ENCODE data around the gene DCBLD2. TPM values are rescaled to one million over a fixed set of nuclear protein-coding genes. Genes with fewer than 3 reads are reported as not detected.
A peak's percentile ranks its signal among the peaks of the same experiment; 100 is the strongest.

DCBLD2 gene, protein sequence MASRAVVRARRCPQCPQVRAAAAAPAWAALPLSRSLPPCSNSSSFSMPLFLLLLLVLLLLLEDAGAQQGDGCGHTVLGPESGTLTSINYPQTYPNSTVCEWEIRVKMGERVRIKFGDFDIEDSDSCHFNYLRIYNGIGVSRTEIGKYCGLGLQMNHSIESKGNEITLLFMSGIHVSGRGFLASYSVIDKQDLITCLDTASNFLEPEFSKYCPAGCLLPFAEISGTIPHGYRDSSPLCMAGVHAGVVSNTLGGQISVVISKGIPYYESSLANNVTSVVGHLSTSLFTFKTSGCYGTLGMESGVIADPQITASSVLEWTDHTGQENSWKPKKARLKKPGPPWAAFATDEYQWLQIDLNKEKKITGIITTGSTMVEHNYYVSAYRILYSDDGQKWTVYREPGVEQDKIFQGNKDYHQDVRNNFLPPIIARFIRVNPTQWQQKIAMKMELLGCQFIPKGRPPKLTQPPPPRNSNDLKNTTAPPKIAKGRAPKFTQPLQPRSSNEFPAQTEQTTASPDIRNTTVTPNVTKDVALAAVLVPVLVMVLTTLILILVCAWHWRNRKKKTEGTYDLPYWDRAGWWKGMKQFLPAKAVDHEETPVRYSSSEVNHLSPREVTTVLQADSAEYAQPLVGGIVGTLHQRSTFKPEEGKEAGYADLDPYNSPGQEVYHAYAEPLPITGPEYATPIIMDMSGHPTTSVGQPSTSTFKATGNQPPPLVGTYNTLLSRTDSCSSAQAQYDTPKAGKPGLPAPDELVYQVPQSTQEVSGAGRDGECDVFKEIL
- 1 to 10 TPM; 1.6 TPM for total RNA-seq

DNA sequence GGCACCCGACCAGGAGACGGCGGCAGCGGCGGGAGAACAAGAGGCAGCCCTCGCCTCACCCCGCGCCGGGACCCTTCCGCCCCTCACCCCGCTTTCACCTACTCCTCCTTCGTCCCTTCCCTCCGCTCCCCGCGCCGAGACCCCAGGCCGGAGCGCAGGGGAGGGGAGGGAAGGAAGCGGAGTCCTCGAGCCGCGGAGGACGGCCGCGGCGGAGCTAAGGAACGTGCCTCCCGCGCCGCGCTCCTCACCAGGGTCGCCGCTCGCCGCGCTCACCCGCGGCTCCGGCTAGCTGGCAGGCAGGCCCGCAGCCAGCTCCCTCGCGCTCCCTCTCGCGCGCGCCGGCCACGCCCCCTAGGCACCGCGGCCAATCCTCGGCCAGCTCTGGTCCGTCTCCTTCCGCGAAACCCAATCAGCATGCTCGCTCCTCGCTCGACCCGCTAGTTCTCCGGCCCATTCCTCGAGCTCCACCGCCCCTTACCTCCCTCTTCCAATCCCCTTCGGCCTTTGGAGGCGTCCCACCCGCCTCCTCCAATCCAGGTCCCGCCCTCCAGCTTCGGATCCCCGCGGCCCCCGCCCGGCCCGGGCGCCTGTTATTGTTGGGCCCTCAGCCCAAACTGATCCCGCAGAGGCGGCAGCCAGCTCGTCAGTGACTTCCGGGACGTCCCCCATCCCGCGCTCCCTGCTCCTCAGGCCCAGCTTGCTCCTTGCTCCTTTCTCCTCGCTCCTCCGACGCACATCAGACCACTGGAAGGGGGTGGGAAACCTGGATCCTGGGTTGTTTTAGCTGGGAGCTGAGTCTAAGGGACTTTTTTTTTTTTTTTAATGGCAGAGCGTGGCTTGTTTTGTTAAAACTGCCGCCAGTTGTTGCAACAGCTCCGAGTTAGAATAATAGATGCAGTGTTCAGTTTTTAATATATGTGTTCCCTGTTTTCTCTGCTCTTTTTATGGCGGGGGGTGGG is at the start of gene DCBLD2:
Gene DCBLD2, minus strand, starts transcription at position 304 of the 959 bp plus-strand sequence. CDS start 369 bp downstream, outside the sequence.
- Mint-ChIP-seq H3K4me3 (peak within 1 kb of the TSS; percentile 92), H3K36me3 (no peaks in the 10 kb centered on the region), H3K4me1 (ENCODE audit: low read depth in 2 of 2) (peaks cover 11 to 13% of the 10 kb centered on the region in 2 donors), H3K27ac (peak within 1 kb of the TSS; percentile 54 to 63), H3K9me3 (no peaks in the 10 kb centered on the region), H3K27me3 (peaks cover 22 to 23% of the 10 kb centered on the region in 2 donors)
- peak; percentile 99 to 100 for ATAC-seq
- peak; percentile 94 for DNase-seq (ENCODE audit: low spot score)

DNA sequence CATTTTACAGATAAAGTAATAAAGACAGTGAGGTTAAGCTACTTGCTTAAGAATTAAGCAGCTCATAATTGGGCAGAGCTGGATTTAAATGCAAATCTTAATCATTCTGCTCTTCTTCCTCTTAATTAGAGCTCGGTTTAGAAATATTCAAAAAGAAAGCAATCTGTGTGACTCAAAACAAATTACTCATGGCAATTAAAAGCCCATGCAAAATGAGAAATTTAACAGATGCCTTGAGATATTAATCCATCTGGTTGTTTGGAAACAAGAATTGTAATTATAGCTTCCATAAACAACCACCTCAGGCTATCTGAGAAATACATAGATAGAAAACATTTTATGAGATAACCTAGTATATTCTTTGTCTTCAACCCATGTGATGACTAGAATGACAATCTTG is 44.2 kb upstream of the DCBLD2 start:
- ATAC-seq (no peak), DNase-seq (ENCODE audit: low spot score) (no peak)
- no peak overlapping the region for H3K4me3 Mint-ChIP-seq
- H3K27me3 Mint-ChIP-seq = no peaks in the 10 kb centered on the region
- H3K27ac Mint-ChIP-seq = no peak overlapping the region
- H3K9me3 Mint-ChIP-seq = peaks cover 6% of the 10 kb centered on the region
- no peaks in the 10 kb centered on the region for H3K36me3 Mint-ChIP-seq
- no peaks in the 10 kb centered on the region for H3K4me1 Mint-ChIP-seq (ENCODE audit: low read depth in 2 of 2)

DNA sequence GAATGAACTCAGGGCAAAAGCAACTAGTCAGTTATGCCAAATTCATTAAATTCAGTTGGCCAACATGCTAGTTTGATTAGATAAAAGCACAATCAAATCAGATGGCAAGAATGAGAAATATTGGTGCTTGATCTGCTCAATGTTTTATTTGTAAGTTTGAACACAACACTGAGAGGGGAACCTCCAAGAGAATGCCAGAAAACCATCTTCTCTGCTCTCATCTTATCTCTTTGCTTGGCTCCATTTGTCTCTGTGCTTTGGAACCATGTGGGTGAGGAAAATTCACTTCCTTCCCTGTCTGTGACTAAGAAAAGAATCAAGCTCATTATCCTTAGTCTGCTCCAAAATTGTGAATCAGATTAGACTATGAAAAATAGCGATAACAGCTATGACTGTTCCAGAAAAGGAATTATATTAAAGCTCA is 43.6 kb upstream of the DCBLD2 start:
- H3K36me3 Mint-ChIP-seq = no peaks in the 10 kb centered on the region
- H3K9me3 Mint-ChIP-seq = peaks cover 3% of the 10 kb centered on the region
- no peaks in the 10 kb centered on the region for H3K27me3 Mint-ChIP-seq
- no peaks in the 10 kb centered on the region for H3K4me1 Mint-ChIP-seq (ENCODE audit: low read depth in 2 of 2)
- no peak overlapping the region for H3K27ac Mint-ChIP-seq
- ATAC-seq = no peak
- no peak overlapping the region for H3K4me3 Mint-ChIP-seq
- DNase-seq (ENCODE audit: low spot score) = no peak

DNA sequence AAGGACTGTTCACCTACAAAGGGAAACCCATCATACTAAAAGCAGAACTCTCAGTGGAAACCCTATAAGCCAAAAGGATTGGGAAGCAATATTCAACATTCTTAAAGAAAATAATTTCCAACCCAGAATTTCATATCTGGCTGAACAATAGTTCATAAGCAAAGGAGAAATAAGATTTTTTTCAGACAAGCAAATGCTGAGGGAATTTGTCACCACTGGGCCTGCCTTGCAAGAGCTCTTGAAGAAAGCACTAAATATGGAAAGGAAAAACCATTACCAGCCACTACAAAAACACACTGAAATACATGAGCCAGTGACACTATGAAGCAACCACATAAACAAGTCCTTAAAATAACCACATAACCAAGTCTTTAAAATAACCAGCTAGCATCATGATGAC is 28.9 kb upstream of the DCBLD2 start:
- H3K27ac Mint-ChIP-seq = no peak overlapping the region
- ATAC-seq = no peak
- peaks cover 23% of the 10 kb centered on the region for H3K9me3 Mint-ChIP-seq
- DNase-seq (ENCODE audit: low spot score) = no peak
- H3K4me1 Mint-ChIP-seq (ENCODE audit: low read depth in 2 of 2) = no peaks in the 10 kb centered on the region
- no peaks in the 10 kb centered on the region for H3K27me3 Mint-ChIP-seq
- peaks cover 8% of the 10 kb centered on the region for H3K36me3 Mint-ChIP-seq
- no peak overlapping the region for H3K4me3 Mint-ChIP-seq

DNA sequence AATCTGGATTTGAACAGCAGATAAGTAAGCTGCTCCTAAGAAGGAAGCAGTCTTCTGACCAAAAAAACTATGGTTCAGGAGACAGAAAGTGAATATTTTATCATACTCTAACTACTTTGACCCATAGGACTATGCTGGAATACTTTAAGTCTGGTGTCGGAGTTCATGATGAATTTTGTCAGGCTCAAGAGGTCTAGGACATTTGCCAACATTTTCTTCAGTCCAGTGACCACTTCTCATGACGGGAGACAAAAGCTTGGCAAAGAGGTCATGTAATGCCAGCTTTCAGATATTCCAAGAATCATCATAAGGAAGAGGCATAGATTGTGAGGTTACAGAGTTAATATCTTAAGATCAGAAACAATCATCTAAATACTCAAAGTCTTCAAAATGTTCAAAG is 20.5 kb upstream of the DCBLD2 start:
- DNase-seq (ENCODE audit: low spot score) (no peak), ATAC-seq (no peak)
- Mint-ChIP-seq H3K4me3 (no peak overlapping the region), H3K27ac (no peak overlapping the region), H3K27me3 (peaks cover 4 to 7% of the 10 kb centered on the region in 2 donors), H3K4me1 (ENCODE audit: low read depth in 2 of 2) (no peaks in the 10 kb centered on the region), H3K36me3 (no peaks in the 10 kb centered on the region), H3K9me3 (peaks cover 4% of the 10 kb centered on the region)

DNA sequence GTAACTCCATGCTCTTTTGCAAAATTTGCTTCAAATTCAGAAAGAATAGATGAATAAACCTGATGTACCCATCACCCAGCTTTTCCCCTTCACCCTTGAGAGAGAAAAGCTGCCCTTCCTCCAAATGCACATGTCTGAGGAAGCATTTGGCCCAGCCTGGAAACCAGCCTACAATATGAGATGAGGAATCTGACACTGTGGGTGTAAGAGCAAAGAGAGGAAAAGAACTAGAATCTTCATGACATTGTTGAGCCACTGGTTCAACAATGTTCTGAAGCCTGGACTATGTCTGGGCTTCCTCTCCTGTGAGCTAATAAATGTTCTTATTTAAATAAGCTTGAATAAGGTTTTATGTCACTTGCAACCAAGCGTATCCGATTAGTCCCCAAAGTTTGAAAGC is 18.7 kb upstream of the DCBLD2 start:
- H3K36me3 Mint-ChIP-seq = no peaks in the 10 kb centered on the region
- H3K27me3 Mint-ChIP-seq = peaks cover 4 to 7% of the 10 kb centered on the region in 2 donors
- no peak overlapping the region for H3K27ac Mint-ChIP-seq
- H3K9me3 Mint-ChIP-seq = peaks cover 4% of the 10 kb centered on the region
- H3K4me1 Mint-ChIP-seq (ENCODE audit: low read depth in 2 of 2) = no peaks in the 10 kb centered on the region
- H3K4me3 Mint-ChIP-seq = no peak overlapping the region
- no peak for ATAC-seq
- no peak for DNase-seq (ENCODE audit: low spot score)

DNA sequence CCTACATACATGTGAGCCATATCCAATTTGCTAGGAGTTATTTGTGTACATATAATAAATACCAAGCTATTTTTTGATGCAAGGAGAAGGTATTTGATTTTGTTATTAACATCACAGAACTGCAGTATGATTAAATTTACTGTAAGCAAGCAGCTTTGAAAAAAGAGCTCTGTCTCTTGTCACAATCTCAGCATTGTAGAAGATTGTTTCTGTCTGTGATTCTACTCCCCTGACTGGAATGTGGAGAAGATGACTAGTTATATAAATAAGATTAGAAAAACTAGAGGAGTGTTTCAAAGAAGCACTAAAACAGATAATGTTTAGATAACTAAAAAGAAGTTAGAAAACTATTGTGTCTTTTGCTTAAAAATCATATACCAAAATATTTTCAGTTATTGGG is 17.1 kb upstream of the DCBLD2 start:
- H3K4me3 Mint-ChIP-seq = no peak overlapping the region
- H3K4me1 Mint-ChIP-seq (ENCODE audit: low read depth in 2 of 2) = no peaks in the 10 kb centered on the region
- peaks cover 4% of the 10 kb centered on the region in 2 donors for H3K27me3 Mint-ChIP-seq
- H3K9me3 Mint-ChIP-seq = no peaks in the 10 kb centered on the region
- no peaks in the 10 kb centered on the region for H3K36me3 Mint-ChIP-seq
- no peak for DNase-seq (ENCODE audit: low spot score)
- H3K27ac Mint-ChIP-seq = no peak overlapping the region
- ATAC-seq = no peak

DNA sequence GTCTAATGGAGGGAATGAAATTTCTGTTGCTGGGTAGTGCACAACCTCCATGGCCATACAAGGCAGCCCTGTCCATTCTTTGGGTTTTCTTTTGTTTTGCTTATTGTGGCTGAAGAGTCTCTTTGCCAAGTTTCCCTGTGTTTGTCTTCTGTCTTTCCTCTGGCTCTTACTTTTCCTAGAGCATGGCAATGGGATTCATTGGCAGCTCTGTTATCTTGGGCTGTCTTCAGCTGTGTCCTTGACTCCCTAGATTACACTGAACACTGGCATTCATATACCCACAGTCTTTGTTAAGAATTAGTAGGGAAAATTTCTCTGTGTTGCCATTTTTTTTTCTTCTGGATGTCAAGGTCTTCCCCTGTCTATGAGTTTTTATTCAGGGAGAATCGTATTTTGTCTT is 16.1 kb upstream of the DCBLD2 start:
- no peak for DNase-seq (ENCODE audit: low spot score)
- Mint-ChIP-seq H3K4me1 (ENCODE audit: low read depth in 2 of 2) (no peaks in the 10 kb centered on the region), H3K36me3 (no peaks in the 10 kb centered on the region), H3K4me3 (no peak overlapping the region), H3K27me3 (peaks cover 4% of the 10 kb centered on the region in 2 donors), H3K9me3 (no peaks in the 10 kb centered on the region), H3K27ac (no peak overlapping the region)
- no peak for ATAC-seq

DNA sequence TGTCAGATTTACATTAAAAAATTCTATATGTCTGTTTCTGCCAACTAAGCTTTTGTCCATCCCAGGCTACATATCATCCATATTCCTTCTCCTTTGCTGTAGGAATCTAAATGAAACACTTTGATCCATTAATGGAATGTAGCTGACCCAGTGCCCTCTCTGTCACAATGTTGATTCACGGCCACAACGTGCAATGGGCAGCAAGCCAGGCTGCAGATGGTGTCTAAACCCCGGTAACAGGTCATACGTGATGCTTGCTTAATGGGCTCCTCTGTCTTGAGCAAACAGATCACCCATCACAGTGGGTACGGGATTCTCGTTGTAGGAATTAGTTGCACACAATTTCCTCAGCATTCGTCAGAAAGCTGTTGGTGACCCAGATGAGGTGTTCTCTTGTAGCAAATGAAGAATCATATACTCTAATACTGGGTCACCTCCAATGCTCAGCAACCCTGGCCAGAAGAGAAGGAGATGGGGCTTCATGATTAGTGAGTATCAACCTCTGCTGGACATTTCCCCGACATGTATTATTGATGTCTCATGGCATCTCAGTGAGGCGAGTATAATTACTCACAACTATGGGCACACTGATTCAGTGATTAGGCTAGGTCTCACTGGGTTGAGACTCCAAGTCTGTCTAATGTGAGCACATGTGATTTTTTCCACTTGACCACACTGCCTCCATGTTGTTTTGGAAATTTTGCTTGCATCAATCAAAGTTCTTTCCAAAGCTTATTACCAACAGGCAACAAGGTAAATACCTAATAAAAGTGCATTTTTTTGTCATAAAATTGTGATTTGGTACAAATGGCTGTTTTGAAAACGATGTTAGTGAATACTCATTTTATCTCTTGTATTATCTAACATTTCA is 12.9 kb upstream of the DCBLD2 start:
- ATAC-seq = no peak
- H3K36me3 Mint-ChIP-seq = no peaks in the 10 kb centered on the region

DNA sequence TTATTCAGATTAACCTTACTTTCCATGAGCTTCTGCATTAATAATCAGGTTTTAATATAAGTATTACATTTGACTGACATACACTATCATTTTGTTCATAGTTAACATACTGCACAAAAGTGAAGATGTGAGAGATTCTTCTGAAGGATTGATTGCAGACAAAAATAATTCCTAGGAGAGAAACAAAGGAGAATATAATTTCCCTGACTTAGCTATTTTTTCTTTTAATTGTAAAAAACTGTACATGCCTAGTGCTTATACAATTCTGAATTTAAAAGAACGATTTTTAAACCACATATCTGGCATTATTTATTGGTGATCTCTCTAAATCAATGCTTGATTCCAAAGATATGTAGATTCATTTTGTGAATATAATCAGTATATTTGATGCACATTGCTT is 11.0 kb upstream of the DCBLD2 start:
- H3K4me1 Mint-ChIP-seq (ENCODE audit: low read depth in 2 of 2) = no peaks in the 10 kb centered on the region

More for the DNA sequence above, 12.9 kb upstream of the DCBLD2 start:
- Mint-ChIP-seq H3K27me3 (peaks cover 7 to 16% of the 10 kb centered on the region in 2 donors), H3K4me3 (no peak overlapping the region), H3K4me1 (ENCODE audit: low read depth in 2 of 2) (no peaks in the 10 kb centered on the region), H3K9me3 (peaks cover 1% of the 10 kb centered on the region), H3K27ac (no peak overlapping the region)
- no peak for DNase-seq (ENCODE audit: low spot score)

DNA sequence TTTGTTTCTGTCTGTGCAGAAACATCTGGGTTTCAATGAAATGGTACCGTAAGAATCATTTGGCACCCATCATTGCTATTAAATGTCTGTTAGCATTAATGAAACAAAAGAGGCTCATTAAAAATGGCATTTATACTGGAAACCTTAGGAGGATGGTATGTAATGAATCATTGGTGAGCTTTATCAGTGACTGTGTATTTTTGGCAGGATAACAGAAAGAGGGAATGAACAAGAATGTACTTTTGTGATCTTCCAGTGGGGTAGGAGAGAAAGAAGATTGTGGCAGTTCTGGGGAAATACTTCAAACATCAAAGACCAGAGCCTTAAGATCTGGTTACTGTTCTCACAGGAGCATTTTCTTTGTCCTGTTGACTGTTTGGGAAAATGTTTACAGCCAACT is 4.7 kb upstream of the DCBLD2 start:
- Mint-ChIP-seq H3K4me1 (ENCODE audit: low read depth in 2 of 2) (peaks cover 11 to 13% of the 10 kb centered on the region in 2 donors), H3K27ac (no peak overlapping the region), H3K4me3 (no peak overlapping the region), H3K36me3 (no peaks in the 10 kb centered on the region), H3K27me3 (peaks cover 30 to 35% of the 10 kb centered on the region in 2 donors), H3K9me3 (peaks cover 4% of the 10 kb centered on the region)
- DNase-seq (ENCODE audit: low spot score) (no peak), ATAC-seq (no peak)

More for the DNA sequence above, 11.0 kb upstream of the DCBLD2 start:
- Mint-ChIP-seq H3K4me3 (no peak overlapping the region), H3K27ac (no peak overlapping the region), H3K9me3 (peaks cover 4% of the 10 kb centered on the region), H3K36me3 (no peaks in the 10 kb centered on the region), H3K27me3 (peaks cover 7 to 23% of the 10 kb centered on the region in 2 donors)
- DNase-seq (ENCODE audit: low spot score) (no peak), ATAC-seq (no peak)

DNA sequence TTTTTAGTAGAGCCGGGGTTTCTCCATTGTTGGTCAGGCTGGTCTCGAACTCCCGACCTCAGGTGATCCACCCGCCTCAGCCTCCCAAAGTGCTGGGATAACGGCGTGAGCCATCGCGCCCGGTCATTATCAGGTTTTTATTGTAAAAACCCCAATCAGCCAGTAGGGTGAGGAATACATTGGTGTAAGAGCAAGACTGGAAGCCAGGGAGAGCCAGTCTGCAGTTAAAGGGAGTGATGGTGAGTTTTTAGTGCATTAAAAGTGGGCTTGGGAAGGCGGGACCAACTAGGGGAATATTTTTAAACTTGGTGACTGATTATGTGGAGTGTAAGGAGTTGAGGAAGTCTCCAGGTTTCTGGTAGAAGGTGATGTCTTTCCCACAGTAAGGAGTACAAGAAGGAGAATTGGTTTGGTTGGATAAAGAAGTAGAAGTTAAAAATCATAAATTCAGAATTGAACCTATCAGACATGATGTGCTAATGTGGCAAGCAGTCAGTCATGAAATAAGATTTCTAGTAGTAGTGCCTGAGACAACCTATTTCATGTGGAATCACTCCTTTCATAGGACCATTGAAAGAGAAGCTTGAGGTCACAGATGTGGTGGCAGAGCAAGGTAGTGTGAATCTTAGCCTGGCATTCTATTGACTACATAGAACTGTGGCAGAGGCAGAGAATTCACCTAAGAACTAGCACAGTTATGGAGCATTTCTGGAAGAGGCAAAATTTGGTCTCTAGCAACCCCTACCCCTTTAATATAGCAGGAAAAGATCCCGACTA is 2.4 kb upstream of the DCBLD2 start:
- no peak for ATAC-seq
- Mint-ChIP-seq H3K4me3 (no peak overlapping the region), H3K27me3 (peaks cover 23 to 29% of the 10 kb centered on the region in 2 donors)

More for the DNA sequence above, 2.4 kb upstream of the DCBLD2 start:
- Mint-ChIP-seq H3K27ac (no peak overlapping the region), H3K36me3 (no peaks in the 10 kb centered on the region), H3K9me3 (no peaks in the 10 kb centered on the region), H3K4me1 (ENCODE audit: low read depth in 2 of 2) (peaks cover 11 to 13% of the 10 kb centered on the region in 2 donors)
- DNase-seq (ENCODE audit: low spot score) = no peak

Measured in natural killer cell treated with Interleukin-12 subunit alpha and Interleukin-12 subunit beta and Interleukin-15 and Interleukin-18, amount 100 ng/mL, for 72 hours (primary cell).